Activated T-cell treated with anti-CD3 and anti-CD28 coated beads, Interleukin-2, amount 50 U/mL, for 1 hour (primary cell): Measurements from ENCODE around the gene TRIM44.
"Not testable (repeated sequence)": the region's sequence is repeated elsewhere in the genome, so short reads cannot be mapped to it uniquely, and the experiment has no call there.

Experiments used
- DNase-seq: peaks from one replicate; pipeline ENCODE4 v3.0.0-alpha.2; 2020

The TRIM44 gene

GRCh38 chr11:35675901-35676610, 13.5 kb downstream of the TRIM44 start:
- DNase-seq = no peak

DNA sequence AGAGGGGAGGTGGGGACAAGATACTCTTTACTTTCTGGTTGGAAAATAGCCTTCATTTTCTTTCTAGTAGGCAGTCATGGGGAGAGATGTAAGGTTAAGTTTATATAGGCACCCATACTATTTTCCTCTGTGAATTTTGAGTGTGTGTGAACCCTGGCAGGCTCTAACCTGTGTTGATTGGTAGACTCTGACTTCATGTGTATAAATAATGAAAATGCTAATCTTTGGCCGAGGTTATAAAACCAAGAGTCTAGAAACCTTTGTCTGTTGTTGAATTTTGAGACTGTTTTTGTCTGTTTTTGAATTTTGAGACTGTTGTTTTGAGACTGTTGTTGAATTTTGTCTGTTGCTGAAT, 14.0 kb downstream of the TRIM44 start:
- DNase-seq = no peak

- DNase-seq = no peak
Measured at GRCh38 chr11:35677904-35678303, 15.3 kb downstream of the TRIM44 start.

DNA sequence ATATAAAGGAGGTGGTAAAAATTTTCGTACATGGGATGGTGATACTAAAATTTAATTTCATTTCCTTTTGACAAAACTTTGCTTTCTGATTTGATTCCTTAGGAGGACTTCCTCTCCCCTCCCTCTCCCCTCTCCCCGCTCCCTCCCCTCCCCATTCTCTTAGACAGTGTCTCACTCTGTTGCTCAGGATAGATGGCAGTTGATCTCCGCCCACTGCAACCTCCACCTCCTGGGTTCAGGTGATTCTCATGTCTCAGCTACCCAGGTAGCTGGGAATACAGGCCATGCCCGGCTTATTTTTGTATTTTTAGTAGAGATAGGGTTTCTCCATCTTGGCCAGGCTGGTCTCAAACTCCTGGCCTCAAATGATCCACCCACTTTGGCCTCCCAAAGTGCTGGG, 15.9 kb downstream of the TRIM44 start:
- DNase-seq = no peak

- no peak for DNase-seq
Measured at GRCh38 chr11:35678975-35679374, 16.4 kb downstream of the TRIM44 start.

DNA sequence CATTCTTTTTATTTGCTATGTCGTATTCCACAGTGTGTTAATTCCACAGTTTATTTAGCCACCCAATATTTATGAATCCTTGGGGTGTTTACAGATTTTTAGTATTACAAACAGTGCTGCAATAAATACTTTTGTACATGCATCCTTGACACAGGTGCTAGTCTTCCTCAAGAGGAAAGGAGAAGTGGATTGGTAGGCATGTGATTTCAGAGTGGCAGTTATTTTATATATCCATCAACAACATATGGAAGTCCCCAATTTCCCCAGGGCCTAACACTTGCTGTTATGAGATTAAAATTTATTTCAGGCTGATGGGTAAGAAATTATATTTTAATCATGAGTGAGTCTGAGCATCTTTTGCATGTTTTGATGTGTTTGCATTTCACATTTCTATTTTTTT, 17.9 kb downstream of the TRIM44 start:
- DNase-seq = no peak

GRCh38 chr11:35681163-35681767, 18.7 kb downstream of the TRIM44 start:
- DNase-seq = no peak

DNA sequence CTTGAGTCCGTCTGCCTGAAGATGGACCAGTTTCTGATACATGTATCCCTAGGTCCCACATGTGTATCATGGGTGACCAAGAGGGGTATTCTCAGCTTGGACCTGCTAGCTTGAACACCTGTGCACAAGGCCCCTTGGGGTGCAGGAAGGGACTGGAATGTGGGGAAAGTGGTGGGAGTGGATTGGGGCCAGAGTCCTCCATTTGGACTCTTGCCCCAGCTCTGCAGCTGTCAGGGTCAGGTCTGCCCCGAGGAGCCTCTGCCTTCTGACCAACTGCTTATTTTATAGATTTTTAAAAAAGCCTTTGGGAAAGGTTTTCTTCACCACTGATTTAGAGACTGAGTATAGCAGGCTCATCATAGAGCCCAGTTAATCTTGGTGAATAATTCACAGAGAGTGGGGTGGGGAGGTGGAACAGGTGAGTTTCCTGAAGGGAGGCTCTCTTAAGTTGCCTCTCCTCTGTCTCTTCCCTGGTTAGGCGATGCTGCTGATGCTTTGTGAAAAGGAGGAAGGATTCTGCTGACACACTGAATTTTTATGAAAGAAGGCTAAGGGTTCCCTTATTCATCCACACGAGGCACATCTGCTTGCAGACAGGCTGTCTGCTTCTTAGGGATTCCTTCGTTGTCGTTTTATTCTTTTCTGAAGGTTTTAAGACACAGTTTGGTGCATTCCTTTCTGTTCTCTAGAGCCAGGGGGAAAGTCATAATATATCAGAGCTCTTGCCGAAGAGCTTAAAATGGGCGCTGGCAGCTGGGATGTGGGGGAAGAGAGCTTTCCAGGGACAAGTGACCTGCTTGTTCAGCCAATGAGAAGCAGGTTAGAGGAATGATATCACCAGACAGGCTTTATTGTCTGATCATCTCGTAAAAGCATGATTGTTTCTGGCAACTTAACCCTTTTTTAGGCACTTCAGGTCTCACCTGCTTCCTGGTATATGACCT, 19.9 kb downstream of the TRIM44 start:
- DNase-seq = no peak

- no peak for DNase-seq
Measured at GRCh38 chr11:35683728-35684339, 21.3 kb downstream of the TRIM44 start.

GRCh38 chr11:35688023-35688422, 25.4 kb downstream of the TRIM44 start:
- no peak for DNase-seq

DNA sequence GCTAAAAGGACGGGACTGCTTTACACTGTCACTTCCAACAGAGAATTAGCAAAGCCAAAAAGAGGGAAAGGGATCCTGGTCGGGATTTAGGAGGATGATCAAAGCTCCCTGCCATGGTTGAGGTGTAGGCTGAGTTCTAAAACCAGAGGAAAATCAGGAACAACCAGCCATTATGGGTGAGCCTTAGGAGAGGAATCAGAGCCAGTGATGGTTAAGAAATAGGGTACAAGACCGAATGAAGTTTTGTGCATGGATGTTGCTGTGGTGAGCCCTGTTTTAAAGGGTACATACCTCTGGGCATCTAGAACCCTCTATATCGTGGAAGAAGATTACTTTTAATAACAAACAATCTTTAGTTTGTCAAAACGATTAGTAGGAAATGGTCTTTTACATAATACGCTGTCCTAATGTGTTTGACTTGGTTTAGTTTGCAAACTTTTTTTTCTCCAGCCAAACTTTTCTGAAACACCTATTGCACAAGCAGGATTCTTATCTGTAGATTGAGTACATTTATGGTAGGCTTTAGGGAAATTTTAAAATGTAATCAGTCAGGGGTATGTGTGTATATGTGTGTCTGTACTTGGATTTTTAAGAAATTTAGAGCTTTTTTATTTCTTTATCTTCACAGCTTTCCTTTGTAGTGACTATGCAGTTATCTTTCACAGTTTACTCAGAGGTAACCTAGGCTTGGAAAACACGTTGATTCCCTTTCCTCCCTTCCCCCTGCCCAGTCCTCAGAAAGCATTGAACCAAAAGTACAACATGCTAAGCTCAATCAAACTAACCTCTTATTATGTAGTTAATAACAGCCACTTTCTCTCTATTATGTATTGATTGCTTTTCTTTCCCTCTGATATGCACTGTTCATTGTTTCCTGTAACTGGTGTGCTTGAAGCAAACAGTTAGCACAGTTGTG, 26.8 kb downstream of the TRIM44 start:
- no peak for DNase-seq

DNA sequence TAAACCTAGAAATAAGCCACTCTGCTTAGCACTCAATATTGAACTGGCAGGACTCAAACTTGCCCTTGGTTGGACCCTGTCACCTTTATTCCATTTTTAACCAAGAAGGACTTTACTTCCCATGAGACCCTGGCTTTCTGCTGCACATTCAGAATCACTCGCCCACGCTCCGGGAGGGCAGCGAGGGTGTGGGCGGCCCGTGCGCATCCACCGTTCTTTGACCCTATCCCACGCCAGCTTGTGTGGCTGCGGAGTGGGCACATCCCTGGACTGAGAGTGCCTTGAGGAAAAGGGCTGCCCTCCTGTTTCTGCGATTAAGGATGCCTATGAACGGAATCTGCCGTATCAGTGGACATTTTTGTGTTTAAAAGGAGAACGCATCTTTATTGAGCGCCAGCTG, 39.6 kb downstream of the TRIM44 start:
- no peak for DNase-seq

GRCh38 chr11:35709376-35709775, 46.8 kb downstream of the TRIM44 start:
- DNase-seq = no peak

- DNase-seq = no peak
Measured at GRCh38 chr11:35711173-35711910, 48.8 kb downstream of the TRIM44 start.

DNA sequence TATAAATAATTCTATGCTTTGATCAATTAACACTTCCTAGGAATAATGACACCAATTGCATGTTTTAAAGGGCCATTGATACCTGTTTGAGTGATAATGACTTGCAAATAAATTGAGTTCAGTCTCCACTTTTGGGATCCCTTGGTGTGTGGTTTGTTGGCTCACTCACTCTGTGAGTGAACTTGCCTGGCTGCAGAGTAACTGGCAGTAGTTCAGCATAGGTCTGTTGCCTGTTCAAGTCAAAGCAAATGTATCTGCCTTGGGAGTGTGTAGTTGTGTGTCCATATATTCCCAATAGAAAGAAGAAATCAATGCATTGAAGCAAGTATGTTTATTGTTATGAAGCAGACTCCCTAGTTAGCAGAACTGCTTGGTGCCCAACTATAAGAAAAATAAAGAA, 49.3 kb downstream of the TRIM44 start:
- DNase-seq = no peak

DNA sequence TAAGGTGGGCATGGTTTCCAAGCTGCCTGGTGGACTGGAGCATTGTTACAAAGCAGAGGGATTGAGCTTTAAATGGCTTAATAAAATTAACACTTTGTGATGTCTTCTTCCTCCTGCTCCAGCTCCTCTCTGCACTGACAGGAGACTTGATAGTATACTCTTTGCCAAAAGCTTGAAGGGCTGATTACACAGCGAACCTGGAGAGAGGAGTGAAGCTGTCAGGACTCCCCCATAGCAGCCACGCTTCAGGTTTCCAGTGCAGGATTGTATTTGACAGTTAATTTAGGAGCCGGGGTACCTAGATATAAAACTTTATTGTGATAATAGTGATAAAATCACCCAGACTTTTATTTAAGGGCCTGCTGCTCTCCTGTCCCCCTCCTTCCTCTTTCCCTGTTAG, 50.0 kb downstream of the TRIM44 start:
- DNase-seq = no peak

DNA sequence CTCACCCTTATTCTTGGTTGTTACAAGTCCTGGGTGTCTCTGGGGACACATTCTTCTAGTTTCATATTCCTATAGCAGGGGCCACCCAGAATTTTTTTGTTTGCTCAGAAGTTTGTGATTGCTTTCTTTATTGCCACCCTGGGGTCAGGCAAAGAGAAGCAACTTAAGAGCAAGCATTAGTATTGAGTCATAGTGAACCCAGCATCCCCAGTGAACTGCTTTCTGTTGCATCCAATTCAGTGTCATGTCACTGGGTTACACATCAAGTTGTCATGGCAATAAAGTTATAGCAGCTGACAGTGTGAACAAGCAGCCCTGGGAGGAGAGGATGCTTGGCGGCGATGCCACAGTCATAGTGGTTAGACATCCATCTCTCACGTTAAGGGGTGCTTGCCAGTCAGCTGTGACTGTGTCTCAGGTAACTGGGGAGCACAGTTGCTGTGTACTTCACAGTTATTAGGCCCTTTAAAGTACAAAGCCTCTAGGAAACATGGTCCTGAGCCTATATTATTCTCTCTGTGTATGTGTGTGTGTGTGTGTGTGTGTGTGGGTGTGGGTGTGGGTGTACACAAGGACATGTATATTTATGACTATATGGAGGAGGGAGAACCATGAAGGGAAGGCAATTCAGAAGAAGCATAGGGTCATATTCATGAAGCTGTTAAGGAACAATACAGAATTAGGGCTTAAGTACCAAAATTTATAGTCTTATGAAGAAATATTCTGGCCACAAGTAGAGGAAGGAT, 52.5 kb downstream of the TRIM44 start:
- no peak for DNase-seq

DNA sequence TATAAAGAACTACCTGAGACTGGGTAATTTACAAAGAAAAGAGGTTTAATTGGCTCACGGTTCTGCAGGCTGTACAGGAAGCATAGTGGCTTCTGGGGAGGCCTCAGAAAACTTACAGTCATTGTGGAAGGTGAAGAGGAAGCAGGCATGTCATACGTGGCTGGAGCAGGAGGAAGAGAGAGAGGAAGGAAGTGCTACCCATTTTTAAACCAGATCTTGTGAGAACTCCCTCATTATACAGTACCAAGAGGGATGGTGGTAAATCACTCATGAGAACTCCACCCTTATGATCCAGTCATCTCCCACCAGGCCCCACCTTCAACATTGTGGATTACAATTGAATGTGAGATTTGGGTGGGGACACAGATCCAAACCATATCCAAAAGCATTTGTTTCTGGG, 53.1 kb downstream of the TRIM44 start:
- not testable (repeated sequence) for DNase-seq

- no peak for DNase-seq
Measured at GRCh38 chr11:35717043-35717442, 54.5 kb downstream of the TRIM44 start.

- no peak for DNase-seq
Measured at GRCh38 chr11:35717520-35717919, 54.9 kb downstream of the TRIM44 start.
